ENCODE results near the gene TCF19. TPM values are rescaled to one million over a fixed set of nuclear protein-coding genes. Genes with fewer than 3 reads are reported as not detected.

Gene TCF19
- total and polyA plus RNA-seq, 2 donors (not counting 1 experiment from before 2014, with no cell fraction given): 7.2 to 8.4 TPM

DNA sequence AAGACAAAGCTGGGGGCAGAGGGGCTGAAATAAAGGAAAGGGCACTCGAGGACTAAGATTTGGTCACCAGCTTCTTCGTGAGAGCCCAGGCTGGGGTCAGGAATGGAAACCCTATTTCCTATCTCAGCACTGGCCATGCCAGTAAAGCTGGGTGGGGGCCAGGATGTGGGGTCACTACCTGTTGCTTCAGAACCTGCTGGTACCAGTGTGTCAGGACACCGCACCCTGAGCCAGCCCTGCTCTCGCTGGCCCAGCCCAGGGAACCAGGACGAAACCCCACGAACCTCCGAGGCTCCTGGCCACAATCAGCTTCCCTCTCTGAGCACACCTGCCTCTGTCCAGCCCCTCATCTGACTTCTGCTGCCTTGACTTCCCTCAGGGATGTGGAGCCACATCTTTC lies 40.2 kb upstream of the TCF19 start:
- H3K27me3 ChIP-seq (ENCODE audit: control insufficient read depth, insufficient read depth, low read length): no peaks in the 10 kb centered on the region
- H3K27ac ChIP-seq (ENCODE audit: insufficient read depth, low read length): no peak overlapping the region
- H3K4me1 ChIP-seq (ENCODE audit: control insufficient read depth, extremely low read depth, insufficient read depth, low read length): peaks cover 29% of the 10 kb centered on the region
- no peak overlapping the region for H3K9ac ChIP-seq (ENCODE audit: insufficient read depth, low read length)
- H3K9me3 ChIP-seq (ENCODE audit: control insufficient read depth, insufficient read depth, low read depth, low read length): no peaks in the 10 kb centered on the region
- no peak overlapping the region for H3K4me3 ChIP-seq (replicated peaks in 1 of 4; ENCODE audit: control extremely low read depth in 1 of 4, insufficient read depth in 1 of 4, low read depth in 3 of 4, low read length in 4 of 4)
- no peaks in the 10 kb centered on the region for H4K20me1 ChIP-seq (ENCODE audit: control insufficient read depth, extremely low read depth, insufficient read depth, low read length)
- no peak overlapping the region for H2AFZ ChIP-seq (ENCODE audit: low read length)
- H3K36me3 ChIP-seq (ENCODE audit: control insufficient read depth, insufficient read depth, low read length): no peaks in the 10 kb centered on the region
- no peak for TF ChIP-seq CTCF (conservative IDR thresholded peaks at IDR 0.05 in 1 of 2, IDR thresholded peaks at IDR 0.05 in 1 of 2; ENCODE audit: low read depth in 1 of 2, low read length in 2 of 2)
- no peak for TF ChIP-seq EZH2 (IDR thresholded peaks at IDR 0.05; ENCODE audit: low read length, missing control alignments)
- no peak for DNase-seq (ENCODE audit: low read depth in 2 of 2)
- no peaks in the 10 kb centered on the region for H3K79me2 ChIP-seq (ENCODE audit: control insufficient read depth, insufficient read depth, low read length)
- no peak overlapping the region for H3K4me2 ChIP-seq (ENCODE audit: extremely low read depth, insufficient read depth, low read length)

DNA sequence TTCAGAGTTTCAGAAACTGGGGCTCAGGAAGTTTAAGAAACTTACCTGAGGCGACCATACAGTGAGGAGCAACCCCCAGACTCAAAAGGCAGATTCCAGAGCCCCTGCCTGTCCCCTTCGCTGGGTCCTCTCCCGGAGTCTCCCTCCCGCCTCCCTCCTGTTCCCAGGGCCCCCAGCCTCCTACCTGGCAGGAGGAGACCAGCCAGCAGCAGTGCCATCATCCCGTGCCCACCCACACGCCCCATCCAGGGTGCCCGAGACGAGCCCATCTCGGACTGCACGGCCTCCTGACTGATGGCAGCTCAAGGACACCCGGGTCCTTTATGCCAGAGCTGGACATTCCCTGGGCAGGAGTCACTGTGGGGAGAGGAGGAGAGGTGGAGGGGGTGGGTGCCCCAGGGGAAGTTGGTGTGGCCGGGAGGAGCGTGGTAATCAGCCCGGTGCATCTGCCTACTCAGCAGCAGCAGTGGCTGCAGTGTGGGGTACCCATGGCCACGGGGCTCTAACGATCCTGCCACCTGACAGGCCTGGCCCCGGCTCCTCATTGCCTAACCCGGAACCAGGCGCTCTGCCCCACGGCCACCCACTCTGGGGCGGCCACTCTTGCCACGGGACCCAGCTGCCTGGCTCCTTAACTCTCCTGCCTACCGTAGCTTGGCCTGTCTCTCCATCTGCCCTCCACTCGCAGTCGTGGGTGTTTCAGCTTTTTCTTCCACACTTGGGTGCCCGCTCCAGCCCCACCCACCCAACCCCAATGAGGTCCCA lies 38.1 kb upstream of the TCF19 start, which contains the start of gene CDSN:
CDSN (minus strand) TSS at position 296 of the 765 bp plus-strand sequence; CDS start at position 269, 27 bp downstream.
- H3K9ac ChIP-seq (ENCODE audit: insufficient read depth, low read length): no peak within 1 kb of the TSS
- H2AFZ ChIP-seq (ENCODE audit: low read length): no peak within 1 kb of the TSS
- H3K79me2 ChIP-seq (ENCODE audit: control insufficient read depth, insufficient read depth, low read length): no peaks in the 10 kb centered on the region
- peaks cover 14% of the 10 kb centered on the region for H3K4me1 ChIP-seq (ENCODE audit: control insufficient read depth, extremely low read depth, insufficient read depth, low read length)
- H3K36me3 ChIP-seq (ENCODE audit: control insufficient read depth, insufficient read depth, low read length): no peaks in the 10 kb centered on the region
- no peak within 1 kb of the TSS for H3K4me2 ChIP-seq (ENCODE audit: extremely low read depth, insufficient read depth, low read length)
- H3K27ac ChIP-seq (ENCODE audit: insufficient read depth, low read length): no peak within 1 kb of the TSS
- no peaks in the 10 kb centered on the region for H4K20me1 ChIP-seq (ENCODE audit: control insufficient read depth, extremely low read depth, insufficient read depth, low read length)
- DNase-seq (ENCODE audit: low read depth in 2 of 2): no peak
- TF ChIP-seq EZH2 (IDR thresholded peaks at IDR 0.05; ENCODE audit: low read length, missing control alignments) (no peak), CTCF (conservative IDR thresholded peaks at IDR 0.05 in 1 of 2, IDR thresholded peaks at IDR 0.05 in 1 of 2; ENCODE audit: low read depth in 1 of 2, low read length in 2 of 2) (no peak)
- no peaks in the 10 kb centered on the region for H3K9me3 ChIP-seq (ENCODE audit: control insufficient read depth, insufficient read depth, low read depth, low read length)
- H3K27me3 ChIP-seq (ENCODE audit: control insufficient read depth, insufficient read depth, low read length): no peaks in the 10 kb centered on the region
- H3K4me3 ChIP-seq (replicated peaks in 1 of 4; ENCODE audit: control extremely low read depth in 1 of 4, insufficient read depth in 1 of 4, low read depth in 3 of 4, low read length in 4 of 4): no peak within 1 kb of the TSS

- DNase-seq (ENCODE audit: low read depth in 2 of 2): no peak
- no peak for TF ChIP-seq EZH2 (IDR thresholded peaks at IDR 0.05; ENCODE audit: low read length, missing control alignments)
- no peak for TF ChIP-seq CTCF (conservative IDR thresholded peaks at IDR 0.05 in 1 of 2, IDR thresholded peaks at IDR 0.05 in 1 of 2; ENCODE audit: low read depth in 1 of 2, low read length in 2 of 2)
These were observed 37.1 kb upstream of the TCF19 start for GRCh38 chr6:31121131-31121790.

More at GRCh38 chr6:31121131-31121790, 37.1 kb upstream of the TCF19 start:
- Histone ChIP-seq H2AFZ (ENCODE audit: low read length) (no peak overlapping the region), H3K27ac (ENCODE audit: insufficient read depth, low read length) (no peak overlapping the region), H3K4me1 (ENCODE audit: control insufficient read depth, extremely low read depth, insufficient read depth, low read length) (peaks cover 15% of the 10 kb centered on the region), H3K27me3 (ENCODE audit: control insufficient read depth, insufficient read depth, low read length) (peaks cover under 1% of the 10 kb centered on the region), H3K36me3 (ENCODE audit: control insufficient read depth, insufficient read depth, low read length) (no peaks in the 10 kb centered on the region), H3K9me3 (ENCODE audit: control insufficient read depth, insufficient read depth, low read depth, low read length) (no peaks in the 10 kb centered on the region), H3K9ac (ENCODE audit: insufficient read depth, low read length) (no peak overlapping the region), H3K79me2 (ENCODE audit: control insufficient read depth, insufficient read depth, low read length) (no peaks in the 10 kb centered on the region), H3K4me2 (ENCODE audit: extremely low read depth, insufficient read depth, low read length) (no peak overlapping the region), H4K20me1 (ENCODE audit: control insufficient read depth, extremely low read depth, insufficient read depth, low read length) (no peaks in the 10 kb centered on the region), H3K4me3 (replicated peaks in 1 of 4; ENCODE audit: control extremely low read depth in 1 of 4, insufficient read depth in 1 of 4, low read depth in 3 of 4, low read length in 4 of 4) (no peak overlapping the region)

All from fibroblast of lung (primary cell).